ENCODE data around the gene GPRIN1. TPM values are rescaled to one million over a fixed set of nuclear protein-coding genes. Genes with fewer than 3 reads are reported as not detected.
A peak's percentile ranks its signal among the peaks of the same experiment; 100 is the strongest.

GPRIN1 gene
- total RNA-seq, 2 donors from 2014 or later = 0.22 to 0.79 TPM

- no peak overlapping the region for H3K27ac ChIP-seq
- H3K4me1 ChIP-seq = peaks cover 0 to 5% of the 10 kb centered on the region in 2 donors
- TF ChIP-seq CTCF (IDR thresholded peaks at IDR 0.05) = peak in 1 of 2 donors; percentile 29
- no peak for DNase-seq (ENCODE audit: low spot score)
- H3K27me3 ChIP-seq = no peaks in the 10 kb centered on the region
- peak overlapping the region in 1 of 2 donors; percentile 43 for H3K4me3 ChIP-seq
- H3K9me3 ChIP-seq = no peaks in the 10 kb centered on the region
- no peaks in the 10 kb centered on the region for H3K36me3 ChIP-seq
These were observed 13.1 kb downstream of the GPRIN1 start for GRCh38 chr5:176596689-176597416.

GRCh38 chr5:176596069-176596644 lies 13.8 kb downstream of the GPRIN1 start:
- no peak for TF ChIP-seq CTCF (IDR thresholded peaks at IDR 0.05)
- Histone ChIP-seq H3K4me3 (peak overlapping the region in 1 of 2 donors; percentile 6), H3K9me3 (no peaks in the 10 kb centered on the region), H3K4me1 (peaks cover 0 to 5% of the 10 kb centered on the region in 2 donors), H3K36me3 (no peaks in the 10 kb centered on the region), H3K27ac (no peak overlapping the region), H3K27me3 (no peaks in the 10 kb centered on the region)
- DNase-seq (ENCODE audit: low spot score) = no peak

GRCh38 chr5:176595386-176595943 lies 14.5 kb downstream of the GPRIN1 start:
- no peak overlapping the region for H3K4me3 ChIP-seq
- H3K4me1 ChIP-seq = peaks cover 0 to 5% of the 10 kb centered on the region in 2 donors
- no peaks in the 10 kb centered on the region for H3K27me3 ChIP-seq
- no peak for TF ChIP-seq CTCF (IDR thresholded peaks at IDR 0.05)
- no peak overlapping the region for H3K27ac ChIP-seq
- H3K9me3 ChIP-seq = no peaks in the 10 kb centered on the region
- no peak for DNase-seq (ENCODE audit: low spot score)
- no peaks in the 10 kb centered on the region for H3K36me3 ChIP-seq

GRCh38 chr5:176594554-176594953 lies 15.4 kb downstream of the GPRIN1 start:
- H3K27ac ChIP-seq = no peak overlapping the region
- TF ChIP-seq CTCF (IDR thresholded peaks at IDR 0.05) = no peak
- H3K4me3 ChIP-seq = no peak overlapping the region
- H3K9me3 ChIP-seq = no peaks in the 10 kb centered on the region
- DNase-seq (ENCODE audit: low spot score) = no peak
- no peaks in the 10 kb centered on the region for H3K27me3 ChIP-seq
- no peaks in the 10 kb centered on the region for H3K36me3 ChIP-seq
- H3K4me1 ChIP-seq = peaks cover 0 to 5% of the 10 kb centered on the region in 2 donors

- Histone ChIP-seq H3K36me3 (no peaks in the 10 kb centered on the region), H3K4me1 (peaks cover 0 to 5% of the 10 kb centered on the region in 2 donors), H3K9me3 (no peaks in the 10 kb centered on the region), H3K27me3 (no peaks in the 10 kb centered on the region), H3K27ac (no peak overlapping the region), H3K4me3 (no peak overlapping the region)
- TF ChIP-seq CTCF (IDR thresholded peaks at IDR 0.05) = no peak
- no peak for DNase-seq (ENCODE audit: low spot score)
These were observed 16.6 kb downstream of the GPRIN1 start for GRCh38 chr5:176593273-176593869.
